Fibroblast of the conjunctiva (primary cell): Measurements from ENCODE around the gene MFSD6.
"Not testable (repeated sequence)": the region's sequence is repeated elsewhere in the genome, so short reads cannot be mapped to it uniquely, and the experiment has no call there.

Source experiments
- DNase-seq: peaks from one replicate; pipeline ENCODE4 v3.0.0-alpha.2; 2010; ENCODE audit warnings: low read depth

MFSD6 gene

GRCh38 chr2:190501702-190502407, 93.7 kb downstream of the MFSD6 start:
- DNase-seq, result no peak

DNA sequence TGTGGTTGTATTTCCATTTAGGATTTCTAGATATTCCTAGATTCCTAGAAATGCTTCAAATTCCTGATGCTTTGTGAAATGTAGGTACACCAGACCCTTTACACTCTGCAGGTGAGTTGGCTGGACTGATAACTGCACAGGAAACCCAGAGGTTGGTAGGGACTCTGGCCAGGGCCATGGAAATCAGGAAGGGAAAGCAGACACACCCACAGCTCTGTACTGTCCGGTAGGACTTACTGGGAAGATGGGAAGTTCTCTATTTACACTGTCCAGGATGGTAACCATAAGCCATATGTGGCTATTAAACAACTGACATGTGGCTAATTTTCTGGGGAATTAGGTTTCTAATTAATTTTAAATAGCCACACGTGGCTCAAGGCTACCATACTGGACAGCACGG, 94.9 kb downstream of the MFSD6 start:
- DNase-seq, result no peak

GRCh38 chr2:190504912-190505311, 96.8 kb downstream of the MFSD6 start:
- DNase-seq, result no peak

DNA sequence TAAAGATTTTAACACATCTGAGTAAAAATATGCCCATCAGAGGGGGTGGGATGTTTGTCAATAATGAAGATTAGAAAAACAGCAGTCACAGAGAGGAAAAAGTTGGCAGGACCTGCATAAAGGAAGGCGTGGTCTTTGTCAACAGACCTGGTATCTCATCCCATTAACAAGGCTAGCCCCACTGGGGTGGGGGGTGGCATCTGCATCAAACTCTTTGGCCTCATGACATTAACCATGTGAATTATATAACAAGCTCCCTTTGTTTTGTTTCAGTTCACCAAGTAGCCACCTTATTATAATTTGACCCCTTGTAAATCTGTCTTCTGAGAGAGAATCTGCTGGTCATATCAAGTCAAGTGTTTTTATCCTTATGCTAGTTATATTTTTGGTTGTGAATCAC, 97.5 kb downstream of the MFSD6 start:
- no peak for DNase-seq

- no peak for DNase-seq
Measured at GRCh38 chr2:190506666-190507065, 98.5 kb downstream of the MFSD6 start.

- no peak for DNase-seq
Measured at GRCh38 chr2:190507135-190507534, 99.0 kb downstream of the MFSD6 start.

- not testable (repeated sequence) for DNase-seq
Measured at GRCh38 chr2:190509895-190510294, 101.7 kb downstream of the MFSD6 start.

DNA sequence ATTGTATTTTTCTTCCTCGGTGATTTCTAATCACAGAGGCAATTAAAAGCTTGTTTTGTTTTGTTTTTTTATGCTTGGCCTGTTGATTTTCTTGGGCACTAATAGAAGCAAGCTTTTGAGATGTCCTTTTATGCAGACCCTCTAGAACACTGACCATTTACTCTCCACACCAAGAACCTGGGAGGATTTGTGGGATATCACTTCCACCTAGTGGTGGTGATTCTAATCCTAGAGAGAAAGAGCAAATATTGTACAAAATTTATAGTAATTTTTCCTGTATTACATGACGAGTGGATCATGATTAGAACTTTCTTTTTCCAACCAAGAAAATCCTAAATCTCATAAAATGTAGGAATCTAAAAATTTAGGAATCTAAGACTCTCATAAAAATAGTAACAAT, 102.9 kb downstream of the MFSD6 start:
- peak; percentile 46 for DNase-seq

DNA sequence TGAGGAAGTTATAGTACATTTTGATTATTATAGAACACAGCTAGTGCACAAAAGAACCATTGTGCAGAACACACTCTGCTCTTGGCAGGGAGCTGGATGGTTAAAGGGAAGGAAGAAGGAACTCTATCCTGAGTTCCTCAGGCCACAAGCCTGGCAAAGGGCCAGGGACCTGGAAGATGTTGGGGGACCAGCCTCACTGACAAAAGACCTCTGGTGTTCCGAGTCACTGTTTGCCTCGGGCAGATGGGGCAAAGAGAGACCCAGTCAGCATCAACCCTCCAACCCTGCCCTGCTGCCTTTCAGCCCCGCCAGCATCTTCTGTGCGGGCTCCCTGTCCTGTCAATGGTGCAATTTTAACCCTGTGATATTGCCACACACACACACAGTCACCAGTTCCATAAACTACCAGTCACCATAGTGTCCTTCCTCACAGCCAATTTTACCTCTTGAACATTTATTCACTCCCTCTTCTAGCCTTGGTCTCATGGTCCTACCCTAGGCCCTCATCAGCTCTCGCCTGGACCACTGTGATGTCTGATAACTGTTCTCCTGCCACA, 104.5 kb downstream of the MFSD6 start:
- no peak for DNase-seq

DNA sequence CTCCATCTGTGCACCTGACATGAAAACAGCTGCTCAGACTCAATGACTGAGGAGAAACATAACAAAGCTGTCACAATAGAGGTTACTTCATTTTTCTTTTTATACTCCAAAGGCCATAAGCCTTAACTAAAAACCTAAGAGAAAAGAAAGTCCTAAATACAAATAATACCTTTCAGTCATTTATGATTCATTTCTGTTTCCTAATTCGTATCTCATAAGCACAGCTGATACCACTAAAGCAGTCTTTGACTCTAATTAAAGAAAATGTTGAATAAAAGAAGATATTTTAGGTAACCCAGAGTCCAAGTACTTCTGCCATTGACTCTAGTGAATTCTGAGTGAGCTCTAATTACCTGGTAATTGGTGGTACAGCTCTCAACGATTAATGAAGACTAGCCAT, 105.7 kb downstream of the MFSD6 start:
- no peak for DNase-seq

GRCh38 chr2:190514676-190515075, 106.5 kb downstream of the MFSD6 start:
- no peak for DNase-seq

- no peak for DNase-seq
Measured at GRCh38 chr2:190515687-190516086, 107.5 kb downstream of the MFSD6 start.

- no peak for DNase-seq
Measured at GRCh38 chr2:190517468-190517867, 109.3 kb downstream of the MFSD6 start.

GRCh38 chr2:190519975-190520767, 112.0 kb downstream of the MFSD6 start:
- no peak for DNase-seq

- no peak for DNase-seq
Measured at GRCh38 chr2:190524928-190525327, 116.8 kb downstream of the MFSD6 start.

DNA sequence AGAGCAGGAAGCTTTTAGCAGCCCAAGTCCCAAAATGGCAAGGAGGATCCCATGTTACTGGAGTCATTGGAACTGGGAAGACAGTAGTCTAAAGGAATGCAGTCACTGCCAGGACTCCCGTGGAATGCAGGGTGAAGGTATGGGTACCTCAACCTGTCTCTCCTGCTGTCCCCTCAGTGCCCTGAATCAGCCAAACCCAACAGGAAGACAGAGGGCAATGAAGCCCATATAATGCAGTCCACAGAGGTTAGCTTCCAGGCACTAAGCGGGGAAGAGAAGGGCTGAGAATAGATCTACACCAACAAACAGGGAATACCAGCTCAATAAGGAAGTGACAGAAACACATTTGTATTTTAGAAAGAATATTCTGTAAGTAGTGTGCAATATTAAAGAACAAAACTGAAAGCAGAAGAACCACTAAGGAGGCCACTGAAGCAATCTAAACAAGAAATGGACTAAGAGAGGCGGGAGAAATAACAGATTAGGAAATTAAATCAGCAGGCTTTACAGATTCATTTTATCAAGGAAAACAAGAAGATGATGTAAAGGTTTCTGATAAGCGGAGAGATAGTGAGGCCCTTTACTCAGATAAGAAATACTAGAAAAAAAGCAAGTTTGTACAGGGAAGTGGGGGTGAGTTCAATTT, 118.1 kb downstream of the MFSD6 start:
- DNase-seq, result no peak

DNA sequence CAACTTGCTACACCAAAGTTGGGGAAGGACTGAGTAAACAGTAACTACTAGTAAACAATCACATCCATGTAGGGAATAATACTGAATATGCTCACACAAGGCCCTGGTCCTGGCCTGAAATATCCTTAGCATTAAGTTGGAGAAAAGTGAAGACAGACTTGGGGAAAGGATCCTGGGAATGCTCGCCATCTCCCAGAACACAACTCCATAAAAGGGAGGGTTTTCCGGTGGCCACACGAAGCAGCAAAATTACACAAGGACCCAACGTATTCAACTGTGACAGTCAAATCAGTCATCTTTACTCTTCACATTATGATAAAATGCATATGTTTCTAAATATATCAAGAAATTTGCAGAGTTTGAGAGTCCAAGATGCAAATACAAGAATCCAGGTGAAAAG, 119.1 kb downstream of the MFSD6 start:
- DNase-seq, result no peak

DNA sequence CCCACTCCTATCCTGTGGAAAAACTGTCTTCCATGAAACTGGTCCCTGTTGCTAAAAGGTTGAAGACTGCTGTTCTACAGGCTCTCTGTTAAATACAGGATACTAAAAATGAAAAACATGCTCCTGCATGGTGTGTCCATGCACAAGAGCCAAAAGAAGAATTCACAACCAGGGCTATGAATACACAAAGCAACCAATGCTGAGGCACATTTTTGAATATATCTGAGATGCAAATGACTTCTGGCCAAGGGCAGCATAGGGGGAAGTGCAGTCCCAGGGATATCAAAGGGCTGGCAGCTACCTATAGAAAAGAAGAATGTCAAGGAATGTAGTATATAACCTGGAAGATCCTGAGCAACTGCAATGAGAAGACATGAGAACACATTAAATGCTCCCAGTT, 119.8 kb downstream of the MFSD6 start:
- DNase-seq, result no peak

DNA sequence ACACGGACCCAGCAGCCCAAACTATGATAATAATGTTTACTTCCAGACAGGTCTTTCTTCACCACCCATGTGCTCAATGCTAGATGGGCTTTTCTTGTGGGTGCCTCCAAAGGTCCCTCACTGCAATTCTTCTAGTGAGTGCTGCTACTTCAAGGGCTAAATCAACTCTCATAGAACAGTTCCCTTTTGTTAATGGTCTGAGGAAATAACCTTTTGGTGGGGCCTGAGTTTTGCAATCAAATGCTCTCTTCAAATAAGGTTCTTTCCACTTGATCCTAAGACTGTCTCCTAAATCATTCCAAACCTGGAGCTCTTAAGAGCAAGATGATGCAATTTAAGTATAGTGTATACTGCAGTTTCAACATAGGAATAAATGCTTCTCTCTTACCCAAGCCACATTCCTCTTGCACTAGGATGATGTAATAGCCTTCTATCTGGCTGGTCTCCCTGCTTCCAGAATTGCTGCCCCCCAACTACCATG, 120.4 kb downstream of the MFSD6 start:
- peak; percentile 68 for DNase-seq

GRCh38 chr2:190529486-190530247, 121.5 kb downstream of the MFSD6 start:
- no peak for DNase-seq

DNA sequence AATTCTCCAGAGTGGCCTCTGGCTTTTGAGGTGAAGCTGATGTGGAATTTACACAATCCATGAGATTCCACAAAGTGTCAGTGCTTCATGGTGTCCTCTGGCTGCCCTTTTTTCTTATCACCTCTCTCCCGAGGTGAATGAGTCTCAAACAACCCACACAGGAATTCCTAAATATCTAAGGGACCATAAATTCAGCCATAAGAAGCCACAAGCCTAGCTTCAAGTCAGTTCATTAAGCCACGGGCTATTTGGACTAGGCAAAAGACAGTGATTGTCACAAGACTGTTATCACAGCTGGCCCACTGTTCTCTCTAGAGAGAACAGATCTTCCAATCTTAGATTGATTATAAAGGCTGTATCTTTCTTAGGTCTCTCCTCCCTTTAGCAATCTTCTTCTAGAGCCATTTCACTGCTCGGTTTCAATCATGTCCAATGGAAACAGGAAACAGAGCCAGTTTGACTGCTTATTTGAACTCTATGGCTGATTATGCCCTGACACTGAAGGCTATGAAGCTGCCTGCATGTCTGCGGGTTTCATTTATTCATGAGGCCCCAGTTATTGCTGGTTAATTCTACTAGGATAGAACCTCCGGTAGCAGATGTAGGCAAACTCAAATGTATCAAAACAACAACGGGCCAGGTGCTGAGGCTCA, 122.2 kb downstream of the MFSD6 start:
- DNase-seq, result no peak
